ENCODE data around the gene ZNF286A. TPM values are rescaled to one million over a fixed set of nuclear protein-coding genes. Genes with fewer than 3 reads are reported as not detected.
"Not testable (repeated sequence)": the region's sequence is repeated elsewhere in the genome, so short reads cannot be mapped to it uniquely, and the experiment has no call there.

Gene ZNF286A
- total RNA-seq, 2 experiments from 2014 or later, result 30.1 to 35.3 TPM

- Mint-ChIP-seq H3K9me3 (ENCODE audit: low read depth) (no peaks in the 10 kb centered on the region), H3K36me3 (ENCODE audit: low read depth) (no peaks in the 10 kb centered on the region), H3K27me3 (peaks cover 5% of the 10 kb centered on the region), H3K4me3 (no peak overlapping the region), H3K4me1 (no peaks in the 10 kb centered on the region), H3K27ac (no peak overlapping the region)
- ATAC-seq (no peak), DNase-seq (no peak)
- CTCF ChIA-PET, result no interaction called here
- POLR2A ChIA-PET, result no interaction called here
- intact Hi-C loops (cut with DNase I, micrococcal nuclease), result no loop called here
These were observed 42.1 kb downstream of the ZNF286A start for GRCh38 chr17:15741624-15742023.

- intact Hi-C loops (cut with DNase I, micrococcal nuclease), result no loop called here
- ATAC-seq (no peak), DNase-seq (no peak)
- CTCF ChIA-PET, result interaction anchor here (0.6 kb wide), 1 partner anchor 305 kb away, joined by 3 read pairs; no protein-coding TSS in a partner anchor
- peaks cover 6% of the 10 kb centered on the region for H3K27me3 Mint-ChIP-seq
- H3K9me3 Mint-ChIP-seq (ENCODE audit: low read depth), result no peaks in the 10 kb centered on the region
- no peak overlapping the region for H3K4me3 Mint-ChIP-seq
- no peaks in the 10 kb centered on the region for H3K4me1 Mint-ChIP-seq
- POLR2A ChIA-PET, result no interaction called here
- no peak overlapping the region for H3K27ac Mint-ChIP-seq
- no peaks in the 10 kb centered on the region for H3K36me3 Mint-ChIP-seq (ENCODE audit: low read depth)
These were observed 42.7 kb downstream of the ZNF286A start for GRCh38 chr17:15742051-15742795.

GRCh38 chr17:15742921-15743320 is 43.4 kb downstream of the ZNF286A start:
- ATAC-seq (no peak), DNase-seq (no peak)
- POLR2A ChIA-PET, result no interaction called here
- peaks cover 8% of the 10 kb centered on the region for H3K27me3 Mint-ChIP-seq
- CTCF ChIA-PET, result interaction anchor here (0.6 kb wide), 1 partner anchor 306 kb away, joined by 3 read pairs; no protein-coding TSS in a partner anchor
- no peaks in the 10 kb centered on the region for H3K4me1 Mint-ChIP-seq
- intact Hi-C loops (cut with DNase I, micrococcal nuclease), result no loop called here
- no peak overlapping the region for H3K27ac Mint-ChIP-seq
- no peaks in the 10 kb centered on the region for H3K36me3 Mint-ChIP-seq (ENCODE audit: low read depth)
- H3K9me3 Mint-ChIP-seq (ENCODE audit: low read depth), result no peaks in the 10 kb centered on the region
- no peak overlapping the region for H3K4me3 Mint-ChIP-seq

GRCh38 chr17:15744074-15744676 is 44.6 kb downstream of the ZNF286A start:
- H3K4me1 Mint-ChIP-seq, result no peaks in the 10 kb centered on the region
- H3K36me3 Mint-ChIP-seq (ENCODE audit: low read depth), result no peaks in the 10 kb centered on the region
- ChIA-PET CTCF (no interaction called here), POLR2A (no interaction called here)
- ATAC-seq (no peak), DNase-seq (no peak)
- peaks cover 8% of the 10 kb centered on the region for H3K27me3 Mint-ChIP-seq
- no peaks in the 10 kb centered on the region for H3K9me3 Mint-ChIP-seq (ENCODE audit: low read depth)
- intact Hi-C loops (cut with DNase I, micrococcal nuclease), result no loop called here
- H3K27ac Mint-ChIP-seq, result no peak overlapping the region
- no peak overlapping the region for H3K4me3 Mint-ChIP-seq

- DNase-seq (no peak), ATAC-seq (no peak)
- Mint-ChIP-seq H3K27ac (no peak overlapping the region), H3K4me3 (no peak overlapping the region), H3K4me1 (no peaks in the 10 kb centered on the region), H3K27me3 (peaks cover 4% of the 10 kb centered on the region), H3K36me3 (ENCODE audit: low read depth) (no peaks in the 10 kb centered on the region), H3K9me3 (ENCODE audit: low read depth) (no peaks in the 10 kb centered on the region)
- CTCF ChIA-PET, result no interaction called here
- POLR2A ChIA-PET, result no interaction called here
- intact Hi-C loops (cut with DNase I, micrococcal nuclease), result no loop called here
These were observed 45.3 kb downstream of the ZNF286A start for GRCh38 chr17:15744885-15745284.

- CTCF ChIA-PET; H3K9me3 Mint-ChIP-seq (ENCODE audit: low read depth); H3K36me3 Mint-ChIP-seq (ENCODE audit: low read depth); POLR2A ChIA-PET; ATAC-seq; intact Hi-C loops (cut with DNase I, micrococcal nuclease); H3K4me3 Mint-ChIP-seq; H3K27me3 Mint-ChIP-seq; DNase-seq; H3K4me1 Mint-ChIP-seq; H3K27ac Mint-ChIP-seq: not testable (repeated sequence)
These were observed 49.9 kb downstream of the ZNF286A start for GRCh38 chr17:15749403-15749802.

GRCh38 chr17:15768865-15769533 is 69.4 kb downstream of the ZNF286A start:
- H3K4me3 Mint-ChIP-seq; POLR2A ChIA-PET; H3K27ac Mint-ChIP-seq; H3K27me3 Mint-ChIP-seq; intact Hi-C loops (cut with DNase I, micrococcal nuclease); H3K4me1 Mint-ChIP-seq; ATAC-seq; H3K36me3 Mint-ChIP-seq (ENCODE audit: low read depth); H3K9me3 Mint-ChIP-seq (ENCODE audit: low read depth); CTCF ChIA-PET; DNase-seq: not testable (repeated sequence)

Other genes starting within 250 kb of the ZNF286A start
- gene CDRT4, start 232.1 kb upstream of the ZNF286A start, total RNA-seq, result 1 to 10 TPM; 1.9 to 3.6 TPM
- 1 to 10 TPM; 3.6 to 6.2 TPM for gene TVP23C, start 136.3 kb upstream of the ZNF286A start, total RNA-seq
- under 1 TPM; 0.66 to 0.83 TPM for gene FBXW10B, start 80.0 kb upstream of the ZNF286A start, total RNA-seq
- 10 to 100 TPM; 13.5 to 14.1 TPM for gene TRIM16, start 15.4 kb upstream of the ZNF286A start, total RNA-seq
- under 1 TPM; 0.30 to 0.34 TPM for gene TBC1D26, start 32.5 kb downstream of the ZNF286A start, total RNA-seq
- 1 to 10 TPM; 1.9 to 2.2 TPM for gene ADORA2B, start 245.4 kb downstream of the ZNF286A start, total RNA-seq

Measured in activated CD4-positive, alpha-beta T cell treated with anti-CD3 and anti-CD28 coated beads for 36 hours (primary cell).